Astrocyte (in vitro differentiated cells and primary cell): ENCODE data around the gene CD101. TPM values are rescaled to one million over a fixed set of nuclear protein-coding genes. Genes with fewer than 3 reads are reported as not detected.

ENCODE experiments used
- DNase-seq: peaks from one replicate; pipeline ENCODE4 v3.0.0-alpha.2; 2010; ENCODE audit warnings: low read depth
- FAIRE-seq: peaks from 2 replicates; lab custom pipeline; 2011; peaks lifted over from hg19 to GRCh38; lab: Jason Lieb, UNC
- H2AFZ ChIP-seq: 2 replicates; pipeline ENCODE4 v1.6.0; 2012; ENCODE audit warnings: low read depth, low read length, inconsistent platforms
- H3K27ac ChIP-seq: 2 replicates; pipeline ENCODE4 v1.5.1; 2011; ENCODE audit warnings: low read depth, low read length, inconsistent platforms
- H3K27me3 ChIP-seq: 2 replicates; pipeline ENCODE4 v1.6.0; 2011; ENCODE audit warnings: low read length, inconsistent platforms; ENCODE audit not compliant: insufficient read depth
- H3K36me3 ChIP-seq: 2 replicates; pipeline ENCODE4 v1.5.1; 2011; ENCODE audit warnings: low read length, inconsistent platforms; ENCODE audit not compliant: insufficient read depth
- H3K4me1 ChIP-seq: 2 replicates; pipeline ENCODE4 v1.5.1; 2011; ENCODE audit warnings: low read length, inconsistent platforms; ENCODE audit not compliant: insufficient read depth
- H3K4me2 ChIP-seq: 2 replicates; pipeline ENCODE4 v1.6.0; 2012; ENCODE audit warnings: low read length, inconsistent platforms
- H3K4me3 ChIP-seq: 2 replicates; pipeline ENCODE4 v1.5.1; 2011; ENCODE audit warnings: low read depth, mild to moderate bottlenecking, low read length, inconsistent platforms; ENCODE audit not compliant: insufficient read depth
- H3K79me2 ChIP-seq: 2 replicates; pipeline ENCODE4 v1.6.0; 2012; ENCODE audit warnings: mild to moderate bottlenecking, low read length, inconsistent platforms; ENCODE audit not compliant: insufficient read depth
- H3K9ac ChIP-seq: 2 replicates; pipeline ENCODE4 v1.6.0; 2012; ENCODE audit warnings: mild to moderate bottlenecking, low read length, inconsistent platforms
- H3K9me3 ChIP-seq: 2 replicates; pipeline ENCODE4 v1.5.1; 2012; ENCODE audit warnings: low read depth, mild to moderate bottlenecking, low read length, inconsistent platforms; ENCODE audit not compliant: insufficient read depth
- H4K20me1 ChIP-seq: 2 replicates; pipeline ENCODE4 v1.6.0; 2012; ENCODE audit warnings: low read length, inconsistent platforms; ENCODE audit not compliant: insufficient read depth
- H3K27ac Mint-ChIP-seq: one replicate; pipeline ENCODE4 v1.8.0; 2021; ENCODE audit warnings: mild to moderate bottlenecking, mixed read lengths; ENCODE audit not compliant: unreplicated experiment
- H3K27me3 Mint-ChIP-seq: one replicate; pipeline ENCODE4 v1.8.0; 2021; ENCODE audit warnings: low read depth, mixed read lengths; ENCODE audit not compliant: unreplicated experiment
- H3K36me3 Mint-ChIP-seq: one replicate; pipeline ENCODE4 v1.8.0; 2021; ENCODE audit warnings: low read depth, mixed read lengths; ENCODE audit not compliant: unreplicated experiment
- H3K4me1 Mint-ChIP-seq: one replicate; pipeline ENCODE4 v1.8.0; 2021; ENCODE audit warnings: low read depth, mixed read lengths; ENCODE audit not compliant: unreplicated experiment
- H3K4me3 Mint-ChIP-seq: one replicate; pipeline ENCODE4 v1.8.0; 2021; ENCODE audit warnings: mild to moderate bottlenecking, moderate library complexity, mixed read lengths; ENCODE audit not compliant: unreplicated experiment
- H3K9me3 Mint-ChIP-seq: one replicate; pipeline ENCODE4 v1.8.0; 2021; ENCODE audit warnings: mild to moderate bottlenecking, mixed read lengths; ENCODE audit not compliant: unreplicated experiment
- CTCF ChIP-seq: IDR thresholded peaks from 2 replicates; pipeline ENCODE4 v1.5.1; 2011; ENCODE audit warnings: low read depth, mild to moderate bottlenecking, inconsistent platforms, low read length, moderate library complexity; ENCODE audit not compliant: insufficient read depth
- EZH2 ChIP-seq: IDR thresholded peaks from 2 replicates; pipeline ENCODE4 v1.6.1; 2012; ENCODE audit warnings: mild to moderate bottlenecking, low read length, inconsistent platforms; ENCODE audit not compliant: insufficient read depth
- total RNA-seq: library from RNA; stranded (reverse); gene quantifications from 2 replicates; pipeline ENCODE4 v1.2.1, GENCODE V29; 2021

The CD101 gene
- total RNA-seq, 1 donor from 2014 or later, result 1.6 TPM

- peaks cover 2% of the 10 kb centered on the region for H3K9me3 Mint-ChIP-seq
- Histone ChIP-seq H3K36me3 (peaks cover 10% of the 10 kb centered on the region), H3K4me3 (no peak overlapping the region), H3K4me2 (no peak overlapping the region), H3K9me3 (no peaks in the 10 kb centered on the region), H3K79me2 (peaks cover 3% of the 10 kb centered on the region), H3K4me1 (peaks cover 17% of the 10 kb centered on the region), H4K20me1 (no peaks in the 10 kb centered on the region), H3K27ac (no peak overlapping the region), H3K27me3 (no peaks in the 10 kb centered on the region), H2AFZ (no peak overlapping the region), H3K9ac (no peak overlapping the region)
- DNase-seq (no peak), FAIRE-seq (no peak)
- H3K36me3 Mint-ChIP-seq, result peaks cover 23% of the 10 kb centered on the region
- H3K4me3 Mint-ChIP-seq, result no peak overlapping the region
- no peaks in the 10 kb centered on the region for H3K27me3 Mint-ChIP-seq
- no peak for TF ChIP-seq EZH2
- no peak for TF ChIP-seq CTCF
- peaks cover 24% of the 10 kb centered on the region for H3K4me1 Mint-ChIP-seq
- H3K27ac Mint-ChIP-seq, result no peak overlapping the region
Measured at GRCh38 chr1:116968724-116969123, 32.8 kb upstream of the CD101 start.

GRCh38 chr1:116971258-116971860, 30.2 kb upstream of the CD101 start:
- no peaks in the 10 kb centered on the region for H3K27me3 Mint-ChIP-seq
- peaks cover 29% of the 10 kb centered on the region for H3K4me1 Mint-ChIP-seq
- no peak overlapping the region for H3K4me3 Mint-ChIP-seq
- H3K9me3 Mint-ChIP-seq, result peaks cover 5% of the 10 kb centered on the region
- no peak overlapping the region for H2AFZ ChIP-seq
- H3K9me3 ChIP-seq, result no peaks in the 10 kb centered on the region
- peaks cover 37% of the 10 kb centered on the region for H3K36me3 Mint-ChIP-seq
- H3K9ac ChIP-seq, result peak overlapping the region; percentile 59
- peaks cover 17% of the 10 kb centered on the region for H3K4me1 ChIP-seq
- no peak overlapping the region for H3K4me2 ChIP-seq
- TF ChIP-seq CTCF, result no peak
- no peak for TF ChIP-seq EZH2
- H3K27ac Mint-ChIP-seq, result peak overlapping the region; percentile 88
- no peaks in the 10 kb centered on the region for H3K27me3 ChIP-seq
- peak; percentile 49 for DNase-seq
- H3K36me3 ChIP-seq, result peaks cover 4% of the 10 kb centered on the region
- peak overlapping the region; percentile 78 for H3K27ac ChIP-seq
- H3K4me3 ChIP-seq, result no peak overlapping the region
- no peak for FAIRE-seq
- H4K20me1 ChIP-seq, result no peaks in the 10 kb centered on the region
- peaks cover 3% of the 10 kb centered on the region for H3K79me2 ChIP-seq

GRCh38 chr1:116971965-116972673, 29.4 kb upstream of the CD101 start:
- no peak for FAIRE-seq
- H3K36me3 Mint-ChIP-seq, result peaks cover 36% of the 10 kb centered on the region

More at GRCh38 chr1:116971965-116972673, 29.4 kb upstream of the CD101 start:
- Mint-ChIP-seq H3K4me3 (no peak overlapping the region), H3K4me1 (peaks cover 29% of the 10 kb centered on the region), H3K27ac (peak overlapping the region; percentile 88), H3K27me3 (no peaks in the 10 kb centered on the region), H3K9me3 (peaks cover 5% of the 10 kb centered on the region)
- TF ChIP-seq CTCF (no peak), EZH2 (no peak)
- Histone ChIP-seq H3K36me3 (peaks cover 1% of the 10 kb centered on the region), H3K27ac (peak overlapping the region; percentile 78), H3K4me3 (no peak overlapping the region), H3K9ac (peak overlapping the region; percentile 59), H2AFZ (no peak overlapping the region), H3K27me3 (no peaks in the 10 kb centered on the region), H3K4me2 (peak overlapping the region; percentile 22), H3K79me2 (peaks cover 3% of the 10 kb centered on the region), H3K4me1 (peaks cover 17% of the 10 kb centered on the region), H3K9me3 (no peaks in the 10 kb centered on the region), H4K20me1 (no peaks in the 10 kb centered on the region)
- no peak for DNase-seq
